HepG2 (cell line): ENCODE results near the gene CYP27B1. TPM values are rescaled to one million over a fixed set of nuclear protein-coding genes. Genes with fewer than 3 reads are reported as not detected.

ENCODE experiments used
- CEBPG ChIP-seq: IDR thresholded peaks from 2 replicates; pipeline ENCODE4 v1.6.1; 2016
- CENPX ChIP-seq: sonication (generic); formaldehyde crosslinking; IDR thresholded peaks from 2 replicates; pipeline ENCODE4 v1.9.0; 2021; ENCODE audit warnings: mild to moderate bottlenecking, missing genetic modification reagents, moderate library complexity
- DMAP1 ChIP-seq: IDR thresholded peaks from 2 replicates; pipeline ENCODE4 v1.6.1; 2016
- DMTF1 ChIP-seq: sonication (generic); formaldehyde crosslinking; IDR thresholded peaks from 2 replicates; pipeline ENCODE4 v1.4.0; 2020; ENCODE audit warnings: mild to moderate bottlenecking, missing genetic modification reagents
- IKZF4 ChIP-seq: sonication (generic); formaldehyde crosslinking; IDR thresholded peaks from 2 replicates; pipeline ENCODE4 v1.5.1; 2020; ENCODE audit warnings: borderline replicate concordance, mild to moderate bottlenecking, low read depth, missing genetic modification reagents; ENCODE audit errors: not compliant biosample characterization
- MIER2 ChIP-seq: IDR thresholded peaks from 2 replicates; pipeline ENCODE4 v1.6.1; 2016; ENCODE audit warnings: missing biosample characterization, missing genetic modification reagents
- MZF1 ChIP-seq: sonication (generic); formaldehyde crosslinking; IDR thresholded peaks from 2 replicates; pipeline ENCODE4 v1.8.1; 2023; ENCODE audit warnings: mild to moderate bottlenecking, missing genetic modification reagents, borderline replicate concordance
- PITX1 ChIP-seq: sonication (generic); formaldehyde crosslinking; IDR thresholded peaks from 2 replicates; pipeline ENCODE4 v1.5.1; 2020; ENCODE audit warnings: mild to moderate bottlenecking, missing genetic modification reagents
- SMARCE1 ChIP-seq: fragments of 450-650 bp; IDR thresholded peaks from 2 replicates; pipeline ENCODE4 v1.6.1; 2017; ENCODE audit warnings: borderline replicate concordance
- TBX3 ChIP-seq: fragments of 450-650 bp; IDR thresholded peaks from 2 replicates; pipeline ENCODE4 v1.6.1; 2017; ENCODE audit warnings: antibody characterized with exemption, mild to moderate bottlenecking, inconsistent platforms, borderline replicate concordance
- ZBTB10 ChIP-seq: sonication (generic); formaldehyde crosslinking; IDR thresholded peaks from 2 replicates; pipeline ENCODE4 v1.4.0; 2020; ENCODE audit warnings: missing genetic modification reagents, borderline replicate concordance
- ZBTB3 ChIP-seq: sonication (generic); formaldehyde crosslinking; IDR thresholded peaks from 2 replicates; pipeline ENCODE4 v1.4.0; 2020; ENCODE audit warnings: low read depth, mild to moderate bottlenecking, moderate library complexity, missing genetic modification reagents, borderline replicate concordance
- ZBTB37 ChIP-seq: sonication (generic); formaldehyde crosslinking; IDR thresholded peaks from 2 replicates; pipeline ENCODE4 v1.4.0; 2020; ENCODE audit warnings: mild to moderate bottlenecking, missing genetic modification reagents
- ZBTB4 ChIP-seq: sonication (generic); formaldehyde crosslinking; IDR thresholded peaks from 2 replicates; pipeline ENCODE4 v1.4.0; 2020; ENCODE audit warnings: missing genetic modification reagents, mild to moderate bottlenecking, borderline replicate concordance
- ZNF232 ChIP-seq: sonication (generic); formaldehyde crosslinking; IDR thresholded peaks from 2 replicates; pipeline ENCODE4 v1.4.0; 2020; ENCODE audit warnings: missing genetic modification reagents, borderline replicate concordance
- ZNF431 ChIP-seq: sonication (generic); formaldehyde crosslinking; IDR thresholded peaks from 2 replicates; pipeline ENCODE4 v1.9.0; 2022; ENCODE audit warnings: missing genetic modification reagents, low read depth, mild to moderate bottlenecking, borderline replicate concordance
- ZNF563 ChIP-seq: sonication (generic); formaldehyde crosslinking; IDR thresholded peaks from 2 replicates; pipeline ENCODE4 v1.8.0; 2022; ENCODE audit warnings: mild to moderate bottlenecking, moderate library complexity, missing genetic modification reagents
- ZNF580 ChIP-seq: IDR thresholded peaks from 2 replicates; pipeline ENCODE4 v1.6.1; 2016; ENCODE audit warnings: low read depth, borderline replicate concordance
- polyA plus RNA-seq, 8 experiments: library from polyadenylated mRNA; depleted of rRNA in 3 of 8; stranded (reverse) in 7 of 8; unstranded in 1 of 8; fragments of >200 nt; fragmentation: Illumina TruSeq in 4 of 8; extraction: Trizol in 4 of 8; gene quantifications; 2 replicates each; pipeline versions ENCODE4 v1.2.1 to v1.2.3, GENCODE V29; 2011 to 2016; ENCODE audit warnings: low read depth in 4 of 8, missing spikeins in 1 of 8, mixed read lengths in 1 of 8; ENCODE audit not compliant: insufficient read depth in 1 of 8
- total RNA-seq, 5 experiments: library from RNA; depleted of rRNA; stranded (reverse); fragments of >200 nt; fragmentation: Illumina TruSeq; extraction: Trizol; gene quantifications; 2 replicates each; pipeline ENCODE4 v1.2.3, GENCODE V29; 2016; ENCODE audit warnings: low read depth in 1 of 5

The CYP27B1 gene
- total and polyA plus RNA-seq, 2 of the 13 experiments (the other 11 are each of a cell fraction or from before 2014, with no cell fraction given) = 2.3 to 3.0 TPM

- TF ChIP-seq ZBTB10 (CRISPR knock-in tag) = no peak
- TF ChIP-seq MZF1 (CRISPR knock-in tag) = no peak; the same call in 1 of the 2 replicates
- peak; percentile 50 for TF ChIP-seq IKZF4 (CRISPR knock-in tag)
- TF ChIP-seq DMAP1 (CRISPR knock-in tag) = peak; percentile 97
- TF ChIP-seq CENPX (CRISPR knock-in tag) = no peak
- peak; percentile 94 for TF ChIP-seq TBX3
- TF ChIP-seq MIER2 (CRISPR knock-in tag) = 0 out of 2 replicates have a peak, but pooled peaks have one; percentile 57
- no peak for TF ChIP-seq ZBTB4 (CRISPR knock-in tag)
- peak; percentile 48; the same call in 1 of the 2 replicates for TF ChIP-seq CEBPG (CRISPR knock-in tag)
- TF ChIP-seq ZBTB37 (CRISPR knock-in tag) = no peak
- peak; percentile 84; the same call in 1 of the 2 replicates for TF ChIP-seq ZNF232 (CRISPR knock-in tag)
- no peak for TF ChIP-seq DMTF1 (CRISPR knock-in tag)
- TF ChIP-seq ZNF431 (CRISPR knock-in tag) = peak; percentile 30; the same call in 1 of the 2 replicates
- TF ChIP-seq ZNF563 (CRISPR knock-in tag) = peak; percentile 80; the same call in 1 of the 2 replicates
- no peak for TF ChIP-seq SMARCE1
- peak; percentile 96; the same call in 1 of the 2 replicates for TF ChIP-seq ZNF580 (CRISPR knock-in tag)
- peak; percentile 54 for TF ChIP-seq PITX1 (CRISPR knock-in tag)
- TF ChIP-seq ZBTB3 (CRISPR knock-in tag) = no peak
These were observed 14.8 kb downstream of the CYP27B1 start, which contains the start of gene CDK4 (continued) for GRCh38 chr12:57751788-57752667.
